SK-N-SH treated with all-trans-retinoic acid at 6 μM for 48 hours (cell line): ENCODE measurements around the gene FRYL.

Experiments
- ATAC-seq: fragments of 200-7000 bp; cut with Tn5 transposase; 3 replicates; pipeline ENCODE4 v1.9.1; 2020; ENCODE audit warnings: mild to moderate bottlenecking, moderate library complexity
- ARNTL ChIP-seq: fragments of 450-650 bp; formaldehyde crosslinking; IDR thresholded peaks from 2 replicates; pipeline ENCODE4 v1.5.0; 2020; ENCODE audit warnings: low read depth, mild to moderate bottlenecking, moderate library complexity, borderline replicate concordance
- BACH2 ChIP-seq: fragments of 250-450 bp; sonication (Bioruptor Pico); IDR thresholded peaks from 2 replicates; pipeline ENCODE4 v1.9.0; 2021; ENCODE audit warnings: mild to moderate bottlenecking, borderline replicate concordance
- CSDC2 ChIP-seq: fragments of 250-450 bp; sonication (Bioruptor Pico); IDR thresholded peaks from 2 replicates; pipeline ENCODE4 v1.5.0; 2020; ENCODE audit warnings: mild to moderate bottlenecking, moderate library complexity
- CSRNP3 ChIP-seq: fragments of 250-450 bp; sonication (Bioruptor Pico); IDR thresholded peaks from 2 replicates; pipeline ENCODE4 v1.5.1; 2021; ENCODE audit warnings: mild to moderate bottlenecking, moderate library complexity
- ESRRG ChIP-seq: fragments of 250-450 bp; sonication (Bioruptor Pico); IDR thresholded peaks from 2 replicates; pipeline ENCODE4 v1.6.1; 2021; ENCODE audit warnings: mild to moderate bottlenecking
- GLIS3 ChIP-seq: fragments of 250-450 bp; sonication (Bioruptor Pico); IDR thresholded peaks from 2 replicates; pipeline ENCODE4 v1.5.0; 2020; ENCODE audit warnings: mild to moderate bottlenecking, moderate library complexity
- ISL1 ChIP-seq: fragments of 250-450 bp; sonication (Bioruptor Pico); IDR thresholded peaks from 2 replicates; pipeline ENCODE4 v2.1.2; 2022; ENCODE audit warnings: mild to moderate bottlenecking, moderate library complexity
- PPARA ChIP-seq: fragments of 250-450 bp; sonication (Bioruptor Pico); IDR thresholded peaks from 2 replicates; pipeline ENCODE4 v1.5.0; 2020; ENCODE audit warnings: mild to moderate bottlenecking, borderline replicate concordance
- RARB ChIP-seq: fragments of 250-450 bp; sonication (Bioruptor Pico); IDR thresholded peaks from 2 replicates; pipeline ENCODE4 v1.8.0; 2021; ENCODE audit warnings: mild to moderate bottlenecking, moderate library complexity
- SNAI2 ChIP-seq: fragments of 250-450 bp; sonication (Bioruptor Pico); IDR thresholded peaks from 2 replicates; pipeline ENCODE4 v1.5.0; 2020; ENCODE audit warnings: mild to moderate bottlenecking, moderate library complexity
- TCF4 ChIP-seq: fragments of 250-450 bp; sonication (Bioruptor Pico); IDR thresholded peaks from 2 replicates; pipeline ENCODE4 v1.8.0; 2021; ENCODE audit warnings: mild to moderate bottlenecking, moderate library complexity, borderline replicate concordance
- TOX ChIP-seq: fragments of 250-450 bp; sonication (Bioruptor Pico); IDR thresholded peaks from 2 replicates; pipeline ENCODE4 v1.8.0; 2021; ENCODE audit warnings: mild to moderate bottlenecking, moderate library complexity, borderline replicate concordance
- ZC3H10 ChIP-seq: fragments of 250-450 bp; sonication (Bioruptor Pico); IDR thresholded peaks from 2 replicates; pipeline ENCODE4 v1.5.1; 2021; ENCODE audit warnings: mild to moderate bottlenecking, moderate library complexity
- ZFP3 ChIP-seq: fragments of 250-450 bp; sonication (Bioruptor Pico); IDR thresholded peaks from 2 replicates; pipeline ENCODE4 v1.5.0; 2020; ENCODE audit warnings: mild to moderate bottlenecking, moderate library complexity
- ZFP30 ChIP-seq: fragments of 450-650 bp; formaldehyde crosslinking; IDR thresholded peaks from 2 replicates; pipeline ENCODE4 v1.5.0; 2022; ENCODE audit warnings: mild to moderate bottlenecking, moderate library complexity
- ZNF565 ChIP-seq: fragments of 450-650 bp; formaldehyde crosslinking; conservative IDR thresholded peaks from 2 replicates; pipeline ENCODE4 v1.5.0; 2020; ENCODE audit warnings: low read depth, mild to moderate bottlenecking, moderate library complexity
- ZNF70 ChIP-seq: fragments of 450-650 bp; formaldehyde crosslinking; IDR thresholded peaks from 2 replicates; pipeline ENCODE4 v1.5.0; 2020; ENCODE audit warnings: mild to moderate bottlenecking, moderate library complexity
- ZNF8 ChIP-seq: fragments of 450-650 bp; formaldehyde crosslinking; IDR thresholded peaks from 2 replicates; pipeline ENCODE4 v1.5.0; 2020; ENCODE audit warnings: mild to moderate bottlenecking, moderate library complexity
- TF ChIP-seq, protein P1 (sequence below): fragments of 250-450 bp; sonication (Bioruptor Pico); IDR thresholded peaks from 2 replicates; pipeline ENCODE4 v1.8.0; 2021; ENCODE audit warnings: low read depth, mild to moderate bottlenecking, moderate library complexity, borderline replicate concordance
- TF ChIP-seq, protein P2 (sequence below): fragments of 250-450 bp; sonication (Bioruptor Pico); IDR thresholded peaks from 2 replicates; pipeline ENCODE4 v1.8.0; 2020; ENCODE audit warnings: mild to moderate bottlenecking, moderate library complexity, borderline replicate concordance
- TF ChIP-seq, protein P3 (sequence below): fragments of 250-450 bp; sonication (Bioruptor Pico); IDR thresholded peaks from 2 replicates; pipeline ENCODE4 v1.5.1; 2020; ENCODE audit warnings: low read depth, mild to moderate bottlenecking, moderate library complexity
- TF ChIP-seq, protein P4 (sequence below): fragments of 250-450 bp; sonication (Bioruptor Pico); IDR thresholded peaks from 2 replicates; pipeline ENCODE4 v1.5.0; 2020; ENCODE audit warnings: mild to moderate bottlenecking, moderate library complexity

FRYL gene

GRCh38 chr4:48620093-48620492 lies 160.0 kb downstream of the FRYL start:
- TF ChIP-seq, protein P1, sequence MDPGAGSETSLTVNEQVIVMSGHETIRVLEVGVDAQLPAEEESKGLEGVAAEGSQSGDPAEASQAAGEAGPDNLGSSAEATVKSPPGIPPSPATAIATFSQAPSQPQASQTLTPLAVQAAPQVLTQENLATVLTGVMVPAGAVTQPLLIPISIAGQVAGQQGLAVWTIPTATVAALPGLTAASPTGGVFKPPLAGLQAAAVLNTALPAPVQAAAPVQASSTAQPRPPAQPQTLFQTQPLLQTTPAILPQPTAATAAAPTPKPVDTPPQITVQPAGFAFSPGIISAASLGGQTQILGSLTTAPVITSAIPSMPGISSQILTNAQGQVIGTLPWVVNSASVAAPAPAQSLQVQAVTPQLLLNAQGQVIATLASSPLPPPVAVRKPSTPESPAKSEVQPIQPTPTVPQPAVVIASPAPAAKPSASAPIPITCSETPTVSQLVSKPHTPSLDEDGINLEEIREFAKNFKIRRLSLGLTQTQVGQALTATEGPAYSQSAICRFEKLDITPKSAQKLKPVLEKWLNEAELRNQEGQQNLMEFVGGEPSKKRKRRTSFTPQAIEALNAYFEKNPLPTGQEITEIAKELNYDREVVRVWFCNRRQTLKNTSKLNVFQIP (CRISPR knock-in tag) = no peak
- TF ChIP-seq ISL1 (no peak), CSDC2 (CRISPR knock-in tag) (no peak), ZFP3 (CRISPR knock-in tag) (no peak), CSRNP3 (CRISPR knock-in tag) (no peak), ESRRG (CRISPR knock-in tag) (no peak), ZNF70 (no peak), RARB (CRISPR knock-in tag) (no peak), ZFP30 (CRISPR knock-in tag) (no peak), ZNF8 (CRISPR knock-in tag) (no peak), ZC3H10 (CRISPR knock-in tag) (no peak), TCF4 (no peak), PPARA (CRISPR knock-in tag) (no peak), SNAI2 (no peak), ZNF565 (CRISPR knock-in tag) (no peak), ARNTL (CRISPR knock-in tag) (no peak)
- TF ChIP-seq, protein P2, sequence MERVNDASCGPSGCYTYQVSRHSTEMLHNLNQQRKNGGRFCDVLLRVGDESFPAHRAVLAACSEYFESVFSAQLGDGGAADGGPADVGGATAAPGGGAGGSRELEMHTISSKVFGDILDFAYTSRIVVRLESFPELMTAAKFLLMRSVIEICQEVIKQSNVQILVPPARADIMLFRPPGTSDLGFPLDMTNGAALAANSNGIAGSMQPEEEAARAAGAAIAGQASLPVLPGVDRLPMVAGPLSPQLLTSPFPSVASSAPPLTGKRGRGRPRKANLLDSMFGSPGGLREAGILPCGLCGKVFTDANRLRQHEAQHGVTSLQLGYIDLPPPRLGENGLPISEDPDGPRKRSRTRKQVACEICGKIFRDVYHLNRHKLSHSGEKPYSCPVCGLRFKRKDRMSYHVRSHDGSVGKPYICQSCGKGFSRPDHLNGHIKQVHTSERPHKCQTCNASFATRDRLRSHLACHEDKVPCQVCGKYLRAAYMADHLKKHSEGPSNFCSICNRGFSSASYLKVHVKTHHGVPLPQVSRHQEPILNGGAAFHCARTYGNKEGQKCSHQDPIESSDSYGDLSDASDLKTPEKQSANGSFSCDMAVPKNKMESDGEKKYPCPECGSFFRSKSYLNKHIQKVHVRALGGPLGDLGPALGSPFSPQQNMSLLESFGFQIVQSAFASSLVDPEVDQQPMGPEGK (CRISPR knock-in tag) = no peak
- TF ChIP-seq, protein P3, sequence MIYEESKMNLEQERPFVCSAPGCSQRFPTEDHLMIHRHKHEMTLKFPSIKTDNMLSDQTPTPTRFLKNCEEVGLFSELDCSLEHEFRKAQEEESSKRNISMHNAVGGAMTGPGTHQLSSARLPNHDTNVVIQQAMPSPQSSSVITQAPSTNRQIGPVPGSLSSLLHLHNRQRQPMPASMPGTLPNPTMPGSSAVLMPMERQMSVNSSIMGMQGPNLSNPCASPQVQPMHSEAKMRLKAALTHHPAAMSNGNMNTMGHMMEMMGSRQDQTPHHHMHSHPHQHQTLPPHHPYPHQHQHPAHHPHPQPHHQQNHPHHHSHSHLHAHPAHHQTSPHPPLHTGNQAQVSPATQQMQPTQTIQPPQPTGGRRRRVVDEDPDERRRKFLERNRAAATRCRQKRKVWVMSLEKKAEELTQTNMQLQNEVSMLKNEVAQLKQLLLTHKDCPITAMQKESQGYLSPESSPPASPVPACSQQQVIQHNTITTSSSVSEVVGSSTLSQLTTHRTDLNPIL (CRISPR knock-in tag) = no peak
- TF ChIP-seq, protein P4, sequence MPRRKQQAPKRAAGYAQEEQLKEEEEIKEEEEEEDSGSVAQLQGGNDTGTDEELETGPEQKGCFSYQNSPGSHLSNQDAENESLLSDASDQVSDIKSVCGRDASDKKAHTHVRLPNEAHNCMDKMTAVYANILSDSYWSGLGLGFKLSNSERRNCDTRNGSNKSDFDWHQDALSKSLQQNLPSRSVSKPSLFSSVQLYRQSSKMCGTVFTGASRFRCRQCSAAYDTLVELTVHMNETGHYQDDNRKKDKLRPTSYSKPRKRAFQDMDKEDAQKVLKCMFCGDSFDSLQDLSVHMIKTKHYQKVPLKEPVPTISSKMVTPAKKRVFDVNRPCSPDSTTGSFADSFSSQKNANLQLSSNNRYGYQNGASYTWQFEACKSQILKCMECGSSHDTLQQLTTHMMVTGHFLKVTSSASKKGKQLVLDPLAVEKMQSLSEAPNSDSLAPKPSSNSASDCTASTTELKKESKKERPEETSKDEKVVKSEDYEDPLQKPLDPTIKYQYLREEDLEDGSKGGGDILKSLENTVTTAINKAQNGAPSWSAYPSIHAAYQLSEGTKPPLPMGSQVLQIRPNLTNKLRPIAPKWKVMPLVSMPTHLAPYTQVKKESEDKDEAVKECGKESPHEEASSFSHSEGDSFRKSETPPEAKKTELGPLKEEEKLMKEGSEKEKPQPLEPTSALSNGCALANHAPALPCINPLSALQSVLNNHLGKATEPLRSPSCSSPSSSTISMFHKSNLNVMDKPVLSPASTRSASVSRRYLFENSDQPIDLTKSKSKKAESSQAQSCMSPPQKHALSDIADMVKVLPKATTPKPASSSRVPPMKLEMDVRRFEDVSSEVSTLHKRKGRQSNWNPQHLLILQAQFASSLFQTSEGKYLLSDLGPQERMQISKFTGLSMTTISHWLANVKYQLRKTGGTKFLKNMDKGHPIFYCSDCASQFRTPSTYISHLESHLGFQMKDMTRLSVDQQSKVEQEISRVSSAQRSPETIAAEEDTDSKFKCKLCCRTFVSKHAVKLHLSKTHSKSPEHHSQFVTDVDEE (CRISPR knock-in tag) = no peak

DNA sequence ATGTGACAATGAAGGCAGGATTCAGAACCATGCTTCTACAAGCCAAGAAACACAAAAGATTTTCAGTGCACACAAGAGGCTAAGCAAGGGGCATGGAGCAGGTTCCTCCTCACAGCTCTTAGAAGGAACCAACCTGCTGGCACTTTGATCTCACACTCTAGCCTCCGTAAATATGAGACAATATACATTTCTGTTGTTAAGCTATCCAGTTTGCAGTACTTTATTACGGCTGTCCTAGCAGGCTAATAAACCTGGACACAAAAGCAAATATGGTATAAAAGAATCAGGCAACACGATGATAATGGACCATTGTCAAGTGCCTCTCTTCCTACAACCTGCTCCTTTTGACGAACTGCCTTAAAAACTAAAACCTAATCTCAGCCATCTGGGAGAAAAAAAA lies 175.6 kb downstream of the FRYL start:
- ATAC-seq = no peak
- TF ChIP-seq ZFP3 (CRISPR knock-in tag) = no peak
- no peak for TF ChIP-seq CSDC2 (CRISPR knock-in tag)
- no peak for TF ChIP-seq ZFP30 (CRISPR knock-in tag)
- TF ChIP-seq, protein P2 (CRISPR knock-in tag) = no peak
- TF ChIP-seq ESRRG (CRISPR knock-in tag) = no peak
- no peak for TF ChIP-seq ZNF8 (CRISPR knock-in tag)
- TF ChIP-seq, protein P3 (CRISPR knock-in tag) = no peak
- TF ChIP-seq TOX (CRISPR knock-in tag) = no peak
- TF ChIP-seq GLIS3 (CRISPR knock-in tag) = no peak
- no peak for TF ChIP-seq SNAI2
- no peak for TF ChIP-seq ZC3H10 (CRISPR knock-in tag)
- no peak for TF ChIP-seq BACH2
- no peak for TF ChIP-seq ISL1

More at GRCh38 chr4:48620093-48620492, 160.0 kb downstream of the FRYL start:
- no peak for ATAC-seq
